Endothelial cell of umbilical vein (primary cell): ENCODE results near the gene CDK5RAP2. TPM values are rescaled to one million over a fixed set of nuclear protein-coding genes. Genes with fewer than 3 reads are reported as not detected.

Experiments
- BruUV-seq: library from RNA; stranded (reverse); fragments of 400-500 nt; replicated peaks from 2 replicates; lab custom pipeline; 2021; lab: Mats Ljungman, UMichigan
- CTCF ChIA-PET: fragments of 300-600, 350-600 bp; sonication (Branson Sonifier 250); formaldehyde crosslinking; loops from one replicate; lab custom pipeline; 2021; ENCODE audit warnings: antibody characterized with exemption, inconsistent platforms; lab: Charles Lee
- POLR2A ChIA-PET: fragments of 300-600, 350-600 bp; sonication (Branson Sonifier 250); formaldehyde crosslinking; loops from one replicate; lab custom pipeline; 2021; ENCODE audit warnings: antibody characterized with exemption, inconsistent platforms; lab: Charles Lee
- DNase-seq: peaks from one replicate; pipeline ENCODE4 v3.0.0-alpha.2; 2011; ENCODE audit warnings: low read depth, low spot score
- FAIRE-seq: peaks from 2 replicates; lab custom pipeline; 2011; peaks lifted over from hg19 to GRCh38; lab: Jason Lieb, UNC
- H2AFZ ChIP-seq: 2 replicates; pipeline ENCODE4 v1.6.0; 2012; ENCODE audit warnings: low read depth, low read length, control low read depth, inconsistent platforms
- H3K27ac ChIP-seq: 2 replicates; pipeline ENCODE4 v1.5.1; 2011; ENCODE audit warnings: low read depth, mild to moderate bottlenecking, control low read depth, low read length, moderate library complexity; ENCODE audit not compliant: insufficient read depth
- H3K27me3 ChIP-seq, 2 experiments: 2 replicates each; pipeline versions ENCODE4 v1.6.0 to v1.6.1; 2011; ENCODE audit warnings: low read length in 2 of 2, mixed read lengths in 1 of 2; ENCODE audit not compliant: control insufficient read depth in 2 of 2, insufficient read depth in 2 of 2
- H3K36me3 ChIP-seq, 2 experiments: 2 replicates in 1 of 2; 3 replicates in 1 of 2; pipeline ENCODE4 v1.5.1; 2011; ENCODE audit warnings: low read length in 2 of 2, mild to moderate bottlenecking in 1 of 2, moderate library complexity in 1 of 2; ENCODE audit not compliant: control insufficient read depth in 2 of 2, insufficient read depth in 2 of 2; ENCODE audit errors: extremely low read depth in 1 of 2
- H3K4me1 ChIP-seq: 3 replicates; pipeline ENCODE4 v1.5.1; 2011; ENCODE audit warnings: mild to moderate bottlenecking, low read length; ENCODE audit not compliant: control insufficient read depth, insufficient read depth; ENCODE audit errors: extremely low read depth
- H3K4me2 ChIP-seq: 2 replicates; pipeline ENCODE4 v1.6.1; 2011; ENCODE audit warnings: low read length, control low read depth, mixed read lengths; ENCODE audit not compliant: insufficient read depth
- H3K4me3 ChIP-seq, 3 experiments: fragments of 200-600 bp in 1 of 3; sonication (generic), shearing (Covaris generic) in 1 of 3; replicated peaks in 1 of 3; 2 replicates each; pipeline ENCODE4 v1.5.1; 2011 to 2016; ENCODE audit warnings: control low read depth in 3 of 3, low read length in 3 of 3, mild to moderate bottlenecking in 2 of 3, inconsistent platforms in 1 of 3, low read depth in 1 of 3, moderate library complexity in 1 of 3; ENCODE audit not compliant: insufficient read depth in 1 of 3
- H3K79me2 ChIP-seq: 2 replicates; pipeline ENCODE4 v1.6.0; 2012; ENCODE audit warnings: low read length, inconsistent platforms; ENCODE audit not compliant: control insufficient read depth, insufficient read depth
- H3K9ac ChIP-seq: replicated peaks from 2 replicates; pipeline ENCODE3; 2011; ENCODE audit warnings: low read length, control low read depth; ENCODE audit not compliant: insufficient read depth; ENCODE audit errors: extremely low read depth
- H3K9me1 ChIP-seq: replicated peaks from 3 replicates; pipeline ENCODE4 v1.6.0; 2011; ENCODE audit warnings: mild to moderate bottlenecking, low read length; ENCODE audit not compliant: control insufficient read depth, insufficient read depth; ENCODE audit errors: extremely low read depth
- H3K9me3 ChIP-seq: replicated peaks from 2 replicates; pipeline ENCODE4 v1.5.1; 2012; ENCODE audit warnings: low read length, inconsistent platforms; ENCODE audit not compliant: control insufficient read depth, insufficient read depth
- H4K20me1 ChIP-seq: replicated peaks from 2 replicates; pipeline ENCODE3; 2011; ENCODE audit warnings: mild to moderate bottlenecking, low read length; ENCODE audit not compliant: control insufficient read depth, insufficient read depth; ENCODE audit errors: extremely low read depth
- EZH2 ChIP-seq: IDR thresholded peaks from 2 replicates; pipeline ENCODE4 v1.6.1; 2012; ENCODE audit warnings: borderline replicate concordance, low read depth, mild to moderate bottlenecking, moderate library complexity, low read length, inconsistent platforms; ENCODE audit not compliant: severe bottlenecking
- FOS ChIP-seq: IDR thresholded peaks from 2 replicates; pipeline ENCODE4 v1.6.1; 2011; ENCODE audit warnings: mild to moderate bottlenecking, low read length, moderate library complexity, borderline replicate concordance; ENCODE audit not compliant: insufficient read depth
- GATA2 ChIP-seq: IDR thresholded peaks from 2 replicates; pipeline ENCODE4 v1.7.0; 2011; ENCODE audit warnings: low read depth, mild to moderate bottlenecking, moderate library complexity, mixed read lengths, low read length; ENCODE audit not compliant: insufficient read length, insufficient read depth
- JUN ChIP-seq: IDR thresholded peaks from 2 replicates; pipeline ENCODE4 v1.6.1; 2011; ENCODE audit warnings: borderline replicate concordance, low read depth; ENCODE audit not compliant: insufficient read length, insufficient read depth
- MAX ChIP-seq: IDR thresholded peaks from 2 replicates; pipeline ENCODE4 v1.6.1; 2011; ENCODE audit not compliant: insufficient read depth, insufficient read length
- MYC ChIP-seq: IDR thresholded peaks from one replicate; pipeline ENCODE4 v1.6.1; 2011; ENCODE audit warnings: mild to moderate bottlenecking, low read depth, low read length
- POLR2A ChIP-seq: IDR thresholded peaks from 2 replicates; pipeline ENCODE4 v1.6.1; 2012; ENCODE audit warnings: low read depth, mild to moderate bottlenecking, control low read depth, low read length
- POLR2AphosphoS5 ChIP-seq: IDR thresholded peaks from 2 replicates; pipeline ENCODE4 v1.6.1; 2012; ENCODE audit warnings: low read depth, mild to moderate bottlenecking, control low read depth, low read length, moderate library complexity; ENCODE audit not compliant: insufficient read depth
- dilution Hi-C: fragments of 300-500 bp; cut with MboI; formaldehyde crosslinking; loops from one replicate; pipeline ENCODE4 v1.15.0; 2019; ENCODE audit warnings: low sequenced_read_pairs; ENCODE audit not compliant: extremely low pct_ligation_motif_present
- intact Hi-C: fragments of 100-400 bp; cut with micrococcal nuclease; formaldehyde crosslinking; loops from one replicate; pipeline ENCODE4 v1.10.0; 2022
- polyA plus RNA-seq, 4 experiments: library from polyadenylated mRNA; depleted of rRNA in 3 of 4; stranded (reverse) in 3 of 4; unstranded in 1 of 4; fragments of >200 nt; gene quantifications; 2 replicates each; pipeline versions ENCODE4 v1.2.1 to v1.2.3, GENCODE V29; 2011 to 2012; ENCODE audit warnings: missing spikeins in 1 of 4
- total RNA-seq: library from RNA; stranded (reverse); gene quantifications from 2 replicates; pipeline ENCODE4 v1.2.3, GENCODE V29; 2021
- TF ChIP-seq, protein P1 (sequence below), 2 donors: IDR thresholded peaks; 1 replicate in 1 of 2; 2 replicates in 1 of 2; pipeline ENCODE4 v1.5.1; 2011; ENCODE audit warnings: low read length in 2 of 2, mild to moderate bottlenecking in 2 of 2, moderate library complexity in 2 of 2, control low read depth in 1 of 2, inconsistent platforms in 1 of 2, low read depth in 1 of 2; ENCODE audit not compliant: insufficient read depth in 1 of 2; ENCODE audit errors: extremely low read depth in 1 of 2

The CDK5RAP2 gene
- total and polyA plus RNA-seq, 2 donors (not counting 3 experiments of a cell fraction or from before 2014, with no cell fraction given): 17.5 to 56.7 TPM

DNA sequence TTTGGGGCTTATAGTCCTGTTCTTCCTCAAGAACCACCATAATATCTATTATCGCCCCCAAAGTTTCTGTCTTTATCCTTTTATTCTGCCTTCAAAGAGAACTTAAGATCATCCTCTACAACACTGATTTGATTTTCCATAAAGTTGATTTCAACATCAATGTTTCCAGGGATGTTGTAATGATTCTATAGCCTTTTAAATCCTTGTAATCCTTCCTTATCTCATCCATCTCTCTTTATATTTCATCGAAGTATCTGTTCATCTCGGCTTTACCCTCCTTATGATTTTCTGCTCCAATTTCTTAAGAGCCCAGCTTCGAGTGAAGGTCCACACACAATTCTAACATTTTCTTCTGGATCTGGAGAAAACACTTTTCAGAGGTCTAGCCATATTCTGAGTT is 218.4 kb downstream of the CDK5RAP2 start:
- DNase-seq (no peak), FAIRE-seq (no peak)
- no peak overlapping the region for H3K9ac ChIP-seq
- H3K36me3 ChIP-seq: no peaks in the 10 kb centered on the region
- H3K4me3 ChIP-seq: no peak overlapping the region
- H2AFZ ChIP-seq: no peak overlapping the region
- H3K79me2 ChIP-seq: no peaks in the 10 kb centered on the region
- CTCF ChIA-PET: no interaction called here
- POLR2A ChIA-PET: no interaction called here
- H3K9me3 ChIP-seq: no peaks in the 10 kb centered on the region
- no peak overlapping the region for H3K27ac ChIP-seq
- BruUV-seq: no TSS peak
- H3K9me1 ChIP-seq: no peaks in the 10 kb centered on the region
- no peaks in the 10 kb centered on the region for H3K27me3 ChIP-seq
- dilution Hi-C loops: no loop called here
- H3K4me2 ChIP-seq: no peak overlapping the region
- intact Hi-C loops: no loop called here
- TF ChIP-seq POLR2AphosphoS5 (no peak), POLR2A (no peak), GATA2 (no peak), FOS (no peak), MAX (no peak), JUN (no peak), MYC (no peak), EZH2 (no peak)
- TF ChIP-seq, protein P1, sequence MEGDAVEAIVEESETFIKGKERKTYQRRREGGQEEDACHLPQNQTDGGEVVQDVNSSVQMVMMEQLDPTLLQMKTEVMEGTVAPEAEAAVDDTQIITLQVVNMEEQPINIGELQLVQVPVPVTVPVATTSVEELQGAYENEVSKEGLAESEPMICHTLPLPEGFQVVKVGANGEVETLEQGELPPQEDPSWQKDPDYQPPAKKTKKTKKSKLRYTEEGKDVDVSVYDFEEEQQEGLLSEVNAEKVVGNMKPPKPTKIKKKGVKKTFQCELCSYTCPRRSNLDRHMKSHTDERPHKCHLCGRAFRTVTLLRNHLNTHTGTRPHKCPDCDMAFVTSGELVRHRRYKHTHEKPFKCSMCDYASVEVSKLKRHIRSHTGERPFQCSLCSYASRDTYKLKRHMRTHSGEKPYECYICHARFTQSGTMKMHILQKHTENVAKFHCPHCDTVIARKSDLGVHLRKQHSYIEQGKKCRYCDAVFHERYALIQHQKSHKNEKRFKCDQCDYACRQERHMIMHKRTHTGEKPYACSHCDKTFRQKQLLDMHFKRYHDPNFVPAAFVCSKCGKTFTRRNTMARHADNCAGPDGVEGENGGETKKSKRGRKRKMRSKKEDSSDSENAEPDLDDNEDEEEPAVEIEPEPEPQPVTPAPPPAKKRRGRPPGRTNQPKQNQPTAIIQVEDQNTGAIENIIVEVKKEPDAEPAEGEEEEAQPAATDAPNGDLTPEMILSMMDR (IDR thresholded peaks at IDR 0.05; ENCODE audit: extremely low read depth in 1 of 2, insufficient read depth in 1 of 2, low read depth in 1 of 2, low read length in 2 of 2): no peak
- H4K20me1 ChIP-seq: no peaks in the 10 kb centered on the region
- H3K4me1 ChIP-seq: peaks cover 9% of the 10 kb centered on the region
